ENCODE results near the gene HLA-DOB.
"Not testable (repeated sequence)": the region's sequence is repeated elsewhere in the genome, so short reads cannot be mapped to it uniquely, and the experiment has no call there.

The HLA-DOB gene

GRCh38 chr6:32807020-32807580, 9.7 kb downstream of the HLA-DOB start:
- no peak for DNase-seq

GRCh38 chr6:32805404-32805803, 11.4 kb downstream of the HLA-DOB start:
- DNase-seq: not testable (repeated sequence)

GRCh38 chr6:32803416-32803815, 13.4 kb downstream of the HLA-DOB start:
- no peak for DNase-seq

GRCh38 chr6:32799740-32800139, 17.1 kb downstream of the HLA-DOB start:
- no peak for DNase-seq

- no peak for DNase-seq
These were observed 17.6 kb downstream of the HLA-DOB start for GRCh38 chr6:32799168-32799567.

GRCh38 chr6:32796848-32797776, 19.7 kb downstream of the HLA-DOB start:
- DNase-seq: peak; percentile 82

GRCh38 chr6:32794510-32794909, 22.3 kb downstream of the HLA-DOB start:
- DNase-seq: no peak

- no peak for DNase-seq
These were observed 23.8 kb downstream of the HLA-DOB start for GRCh38 chr6:32792901-32793435.

- no peak for DNase-seq
These were observed 26.5 kb downstream of the HLA-DOB start for GRCh38 chr6:32790306-32790705.

- peak; percentile 40 for DNase-seq
These were observed 30.8 kb downstream of the HLA-DOB start for GRCh38 chr6:32785781-32786533.

- DNase-seq: not testable (repeated sequence)
These were observed 33.9 kb downstream of the HLA-DOB start for GRCh38 chr6:32782923-32783322.

GRCh38 chr6:32779036-32779435, 37.8 kb downstream of the HLA-DOB start:
- DNase-seq: no peak

- no peak for DNase-seq
These were observed 41.7 kb downstream of the HLA-DOB start for GRCh38 chr6:32775071-32775470.

GRCh38 chr6:32774426-32774825, 42.4 kb downstream of the HLA-DOB start:
- DNase-seq: no peak

GRCh38 chr6:32772656-32773055, 44.1 kb downstream of the HLA-DOB start:
- no peak for DNase-seq

- DNase-seq: no peak
These were observed 52.8 kb downstream of the HLA-DOB start for GRCh38 chr6:32764048-32764447.

GRCh38 chr6:32763421-32763820, 53.4 kb downstream of the HLA-DOB start, which contains the start of gene HLA-DQB2:
Gene HLA-DQB2 (minus strand): TSS chr6:32763532. CDS start chr6:32763470, 62 bp downstream.
- no peak for DNase-seq

All from stimulated activated CD4-positive, alpha-beta T cell treated with anti-CD3 and anti-CD28 coated beads, Interleukin-4, amount 100 ng/mL, for 24 hours (primary cell).